Measurements from ENCODE around the gene CHAC1.
"Not testable (repeated sequence)": the region's sequence is repeated elsewhere in the genome, so short reads cannot be mapped to it uniquely, and the experiment has no call there.

The CHAC1 gene

DNA sequence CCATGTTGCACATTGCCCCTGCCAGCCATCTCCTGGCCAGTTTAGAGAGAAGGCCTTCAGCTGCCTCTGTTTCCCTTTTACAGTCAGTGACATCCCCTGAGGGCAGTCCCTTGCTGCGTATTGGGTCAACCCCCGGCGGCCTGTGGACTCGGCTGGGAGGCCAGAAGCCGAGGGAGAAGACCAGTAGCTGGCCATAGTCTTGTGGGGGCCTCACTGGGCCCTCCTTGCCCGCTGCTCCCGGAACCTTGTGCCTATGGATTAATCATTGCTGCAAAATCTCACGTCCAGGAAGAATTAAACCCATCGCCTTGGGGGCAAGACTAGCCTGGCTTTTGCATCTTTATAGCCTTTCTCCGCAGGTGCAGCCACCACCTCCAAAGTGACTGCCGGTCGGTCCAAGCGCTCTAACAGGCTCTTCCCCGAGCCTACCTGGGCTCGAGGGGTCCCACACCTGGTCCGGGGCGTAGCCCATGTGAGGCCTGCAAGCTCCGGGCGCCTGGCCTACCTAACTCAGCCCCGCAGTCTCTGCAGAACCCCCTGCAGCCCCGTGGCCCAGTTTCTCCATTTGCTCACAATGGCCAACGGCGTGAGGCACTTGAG is 870 bp upstream of the CHAC1 start:
- H3K27me3 ChIP-seq = no peaks in the 10 kb centered on the region
- peak overlapping the region; percentile 87 for H3K4me3 ChIP-seq (ENCODE audit: low read depth, low read length)
- no peak for DNase-seq
- H3K36me3 ChIP-seq = no peaks in the 10 kb centered on the region
- H3K4me1 ChIP-seq = no peaks in the 10 kb centered on the region; the same call in none of the 2 replicates
- no peaks in the 10 kb centered on the region for H3K9me3 ChIP-seq
- TF ChIP-seq, protein P1, sequence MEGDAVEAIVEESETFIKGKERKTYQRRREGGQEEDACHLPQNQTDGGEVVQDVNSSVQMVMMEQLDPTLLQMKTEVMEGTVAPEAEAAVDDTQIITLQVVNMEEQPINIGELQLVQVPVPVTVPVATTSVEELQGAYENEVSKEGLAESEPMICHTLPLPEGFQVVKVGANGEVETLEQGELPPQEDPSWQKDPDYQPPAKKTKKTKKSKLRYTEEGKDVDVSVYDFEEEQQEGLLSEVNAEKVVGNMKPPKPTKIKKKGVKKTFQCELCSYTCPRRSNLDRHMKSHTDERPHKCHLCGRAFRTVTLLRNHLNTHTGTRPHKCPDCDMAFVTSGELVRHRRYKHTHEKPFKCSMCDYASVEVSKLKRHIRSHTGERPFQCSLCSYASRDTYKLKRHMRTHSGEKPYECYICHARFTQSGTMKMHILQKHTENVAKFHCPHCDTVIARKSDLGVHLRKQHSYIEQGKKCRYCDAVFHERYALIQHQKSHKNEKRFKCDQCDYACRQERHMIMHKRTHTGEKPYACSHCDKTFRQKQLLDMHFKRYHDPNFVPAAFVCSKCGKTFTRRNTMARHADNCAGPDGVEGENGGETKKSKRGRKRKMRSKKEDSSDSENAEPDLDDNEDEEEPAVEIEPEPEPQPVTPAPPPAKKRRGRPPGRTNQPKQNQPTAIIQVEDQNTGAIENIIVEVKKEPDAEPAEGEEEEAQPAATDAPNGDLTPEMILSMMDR (IDR thresholded peaks at IDR 0.05; ENCODE audit: low read depth, low read length) = no peak

GRCh38 chr15:40953713-40954074 is 423 bp downstream of the CHAC1 start:
- Histone ChIP-seq H3K27me3 (no peaks in the 10 kb centered on the region), H3K4me3 (ENCODE audit: low read depth, low read length) (peak overlapping the region; percentile 87), H3K36me3 (no peaks in the 10 kb centered on the region), H3K9me3 (no peaks in the 10 kb centered on the region), H3K4me1 (no peaks in the 10 kb centered on the region; the same call in none of the 2 replicates)
- TF ChIP-seq, protein P1 (IDR thresholded peaks at IDR 0.05; ENCODE audit: low read depth, low read length) = no peak
- DNase-seq = no peak

DNA sequence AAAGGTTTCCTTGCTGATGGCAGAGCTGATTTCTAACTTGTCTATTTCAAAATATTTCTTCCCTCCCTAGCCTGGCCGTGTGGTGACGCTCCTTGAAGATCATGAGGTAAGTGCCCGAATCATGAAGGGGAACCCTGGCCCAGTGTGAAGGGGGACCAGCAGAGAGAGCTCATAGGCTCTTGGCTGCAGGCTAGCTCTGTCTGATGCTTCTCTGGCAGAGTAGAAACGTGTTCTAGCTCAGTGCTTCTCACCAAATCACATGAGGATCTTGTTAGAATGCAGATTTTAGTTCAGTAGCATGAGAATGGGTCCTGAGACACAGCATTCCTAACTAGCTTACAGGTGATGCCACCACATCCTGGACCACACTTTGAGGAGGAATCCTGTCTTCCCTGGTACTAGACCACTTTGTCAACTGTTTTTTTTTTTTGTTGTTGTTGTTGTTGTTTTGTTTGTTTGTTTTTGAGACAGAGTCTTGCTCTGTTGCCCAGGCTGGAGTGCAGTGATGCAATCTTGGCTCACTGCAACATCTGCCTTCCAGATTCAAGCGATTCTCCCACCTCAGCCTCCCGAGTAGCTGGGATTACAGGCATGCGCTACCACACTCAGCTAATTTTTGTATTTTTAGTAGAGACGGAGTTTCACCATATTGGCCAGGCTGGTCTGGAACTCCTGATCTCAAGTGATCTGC is 1.0 kb downstream of the CHAC1 start:
- H3K4me3 ChIP-seq (ENCODE audit: low read depth, low read length) = peak overlapping the region; percentile 87
- not testable (repeated sequence) for H3K4me1 ChIP-seq, DNase-seq, H3K27me3 ChIP-seq, H3K9me3 ChIP-seq, H3K36me3 ChIP-seq

DNA sequence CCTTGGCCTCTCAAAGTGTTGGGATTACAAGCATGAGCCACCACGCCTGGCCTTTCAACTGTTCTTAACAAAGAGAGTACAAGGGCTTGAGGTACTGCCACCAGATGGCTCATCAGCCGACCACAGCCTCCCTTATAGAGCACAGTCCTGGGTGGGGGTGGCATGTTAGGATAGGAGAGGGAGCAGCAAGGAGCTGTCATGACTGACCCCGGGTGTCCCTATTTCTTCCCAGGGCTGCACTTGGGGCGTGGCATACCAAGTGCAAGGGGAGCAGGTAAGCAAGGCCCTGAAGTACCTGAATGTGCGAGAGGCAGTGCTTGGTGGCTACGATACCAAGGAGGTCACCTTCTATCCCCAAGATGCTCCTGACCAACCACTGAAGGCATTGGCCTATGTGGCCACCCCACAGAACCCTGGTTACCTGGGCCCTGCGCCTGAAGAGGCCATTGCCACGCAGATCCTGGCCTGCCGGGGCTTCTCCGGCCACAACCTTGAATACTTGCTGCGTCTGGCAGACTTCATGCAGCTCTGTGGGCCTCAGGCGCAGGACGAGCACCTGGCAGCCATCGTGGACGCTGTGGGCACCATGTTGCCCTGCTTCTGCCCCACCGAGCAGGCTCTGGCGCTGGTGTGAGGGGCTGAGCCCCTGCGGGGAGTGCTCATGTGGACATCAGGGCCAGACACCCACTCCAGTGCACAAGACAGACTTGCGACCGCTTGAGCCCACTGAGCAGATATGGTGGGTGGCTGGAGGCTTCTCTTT is 2.1 kb downstream of the CHAC1 start:
- TF ChIP-seq, protein P1 (IDR thresholded peaks at IDR 0.05; ENCODE audit: low read depth, low read length) = no peak
- Histone ChIP-seq H3K36me3 (no peaks in the 10 kb centered on the region), H3K4me3 (ENCODE audit: low read depth, low read length) (peak overlapping the region; percentile 87; the same call in 1 of the 2 replicates), H3K9me3 (no peaks in the 10 kb centered on the region), H3K4me1 (peaks cover 10% of the 10 kb centered on the region), H3K27me3 (no peaks in the 10 kb centered on the region)
- no peak for DNase-seq

DNA sequence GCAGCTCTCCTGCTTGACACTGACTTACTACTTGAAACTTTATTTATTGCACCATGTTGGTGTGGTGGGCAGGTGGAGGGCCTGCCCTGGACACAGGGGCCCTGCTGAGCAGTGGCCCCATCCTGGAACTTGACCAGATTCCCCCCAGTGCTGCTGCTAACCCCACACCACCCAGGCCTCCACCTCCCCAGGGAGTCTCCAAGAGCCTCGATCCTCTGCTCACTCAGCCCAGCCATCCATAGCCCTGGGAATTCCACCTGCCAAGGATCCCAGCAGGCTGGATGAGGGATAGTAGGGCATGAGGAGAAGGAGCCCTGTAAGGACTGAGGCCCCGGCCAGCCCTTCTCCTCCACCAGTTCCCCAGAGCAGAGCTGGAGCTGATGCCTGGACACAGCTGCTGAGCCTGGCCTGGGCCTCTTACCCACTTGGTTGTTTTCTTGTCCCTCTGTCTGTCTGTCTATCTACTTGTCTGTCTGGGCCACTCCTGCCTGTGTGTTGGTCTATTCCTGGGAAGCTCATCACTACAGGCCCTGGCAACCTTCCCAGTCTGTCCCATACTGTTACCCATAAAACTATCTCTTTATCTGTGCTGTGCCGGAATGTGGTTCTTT is 2.8 kb downstream of the CHAC1 start:
- peak overlapping the region; percentile 87; the same call in 1 of the 2 replicates for H3K4me3 ChIP-seq (ENCODE audit: low read depth, low read length)
- no peaks in the 10 kb centered on the region for H3K9me3 ChIP-seq
- no peaks in the 10 kb centered on the region for H3K36me3 ChIP-seq
- H3K27me3 ChIP-seq = no peaks in the 10 kb centered on the region
- TF ChIP-seq, protein P1 (IDR thresholded peaks at IDR 0.05; ENCODE audit: low read depth, low read length) = no peak
- peaks cover 10% of the 10 kb centered on the region for H3K4me1 ChIP-seq
- no peak for DNase-seq

DNA sequence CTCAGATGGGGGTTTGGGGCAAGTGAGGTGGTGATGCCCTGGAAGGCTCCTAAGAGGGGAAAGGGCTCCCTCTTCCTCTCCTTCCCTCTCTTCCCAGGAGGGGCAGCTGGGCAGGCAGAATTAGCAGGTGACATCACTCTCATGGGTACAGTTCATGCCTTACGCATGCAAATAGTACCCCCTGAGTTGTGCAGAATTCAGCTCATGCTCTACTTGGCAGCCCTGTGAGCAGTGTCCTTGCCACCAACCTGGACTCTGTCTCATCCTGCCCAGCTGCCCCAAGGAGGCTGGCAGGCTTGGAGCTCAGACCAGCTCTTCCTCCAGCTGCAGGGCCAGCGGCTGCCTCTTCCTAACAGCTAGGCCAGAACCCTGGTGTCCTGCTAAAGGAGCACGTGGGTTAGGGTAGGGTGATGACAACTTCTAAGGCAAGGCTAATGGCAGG is 3.3 kb downstream of the CHAC1 start:
- H3K36me3 ChIP-seq = no peaks in the 10 kb centered on the region
- TF ChIP-seq, protein P1 (IDR thresholded peaks at IDR 0.05; ENCODE audit: low read depth, low read length) = no peak
- H3K27me3 ChIP-seq = no peaks in the 10 kb centered on the region
- H3K4me1 ChIP-seq = peaks cover 10% of the 10 kb centered on the region
- DNase-seq = no peak
- no peaks in the 10 kb centered on the region for H3K9me3 ChIP-seq
- no peak overlapping the region; the same call in 1 of the 2 replicates for H3K4me3 ChIP-seq (ENCODE audit: low read depth, low read length)

Measured in BE2C (cell line).